ENCODE results near the gene RGS11. TPM values are rescaled to one million over a fixed set of nuclear protein-coding genes. Genes with fewer than 3 reads are reported as not detected.

RGS11 gene
- total and polyA plus RNA-seq, 9 of the 15 experiments (the other 6 are each of a cell fraction or from before 2014, with no cell fraction given): not detected

- TF ChIP-seq JUND (IDR thresholded peaks at IDR 0.05; ENCODE audit: borderline replicate concordance, low read depth, low read length): no peak
- no peak for TF ChIP-seq JUND (tag; IDR thresholded peaks at IDR 0.05; ENCODE audit: borderline replicate concordance, low read depth, low read length)
- TF ChIP-seq RHOXF2B (CRISPR knock-in tag; conservative IDR thresholded peaks at IDR 0.05): 0 out of 2 replicates have a peak, but pooled peaks have one; percentile 10
- no peak for TF ChIP-seq ELK3 (CRISPR knock-in tag; IDR thresholded peaks at IDR 0.05)
- TF ChIP-seq MBD1 (CRISPR knock-in tag; IDR thresholded peaks at IDR 0.05): no peak
- TF ChIP-seq RFX1 (IDR thresholded peaks at IDR 0.05): no peak
- no peak for TF ChIP-seq LCOR (CRISPR knock-in tag; IDR thresholded peaks at IDR 0.05)
- no peak for TF ChIP-seq ZNF644 (tag; IDR thresholded peaks at IDR 0.05; ENCODE audit: low read depth)
- no peak for TF ChIP-seq ZNF511 (CRISPR knock-in tag; IDR thresholded peaks at IDR 0.05)
- no peak for TF ChIP-seq POLR2H (tag; IDR thresholded peaks at IDR 0.05; ENCODE audit: low read depth)
- TF ChIP-seq CUX1 (CRISPR knock-in tag; IDR thresholded peaks at IDR 0.05): no peak
- no peak for TF ChIP-seq ZKSCAN8 (CRISPR knock-in tag; IDR thresholded peaks at IDR 0.05)
- TF ChIP-seq CREB5 (CRISPR knock-in tag; IDR thresholded peaks at IDR 0.05): no peak
- TF ChIP-seq NR4A1 (CRISPR knock-in tag; IDR thresholded peaks at IDR 0.05): no peak
- TF ChIP-seq NR4A1 (tag; IDR thresholded peaks at IDR 0.05): 0 out of 2 replicates have a peak, but pooled peaks have one; percentile 36
- TF ChIP-seq CBX5 (IDR thresholded peaks at IDR 0.05; ENCODE audit: borderline replicate concordance, low read depth): no peak
- TF ChIP-seq SMARCA4 (IDR thresholded peaks at IDR 0.05): no peak
Measured at GRCh38 chr16:324201-324450, 48.4 kb upstream of the RGS11 start (continued).
